GM19023 (cell line): ENCODE results near the gene PEAR1.

Experiments
- ATAC-seq: cut with Tn5 transposase; IDR thresholded peaks from one replicate; pipeline ENCODE4 v1.9.1; 2021; ENCODE audit warnings: mild to moderate bottlenecking, moderate library complexity; ENCODE audit not compliant: unreplicated experiment

PEAR1 gene

GRCh38 chr1:156958247-156958714 lies 64.8 kb downstream of the PEAR1 start:
- no peak for ATAC-seq

GRCh38 chr1:156959414-156959813 lies 65.9 kb downstream of the PEAR1 start:
- ATAC-seq: no peak

DNA sequence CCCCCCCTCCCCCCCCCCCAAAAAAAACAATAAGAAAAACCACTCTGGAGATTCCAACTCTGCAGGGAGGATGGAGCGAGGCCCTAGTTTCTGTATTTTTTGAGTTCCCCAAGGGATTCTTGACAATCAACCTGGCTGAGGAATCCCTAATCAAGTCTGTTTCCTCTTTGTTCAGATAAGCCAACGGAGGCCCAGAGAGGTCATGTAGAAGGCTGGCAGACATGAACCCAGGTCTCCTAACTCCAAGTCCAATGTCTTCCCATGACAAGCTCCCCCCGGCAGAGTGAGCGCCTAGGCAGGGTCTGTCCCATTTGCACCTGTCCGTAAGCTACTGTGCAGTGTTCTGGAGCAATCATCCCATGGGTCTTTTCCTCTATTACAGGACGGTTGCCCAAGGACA lies 66.4 kb downstream of the PEAR1 start:
- no peak for ATAC-seq

DNA sequence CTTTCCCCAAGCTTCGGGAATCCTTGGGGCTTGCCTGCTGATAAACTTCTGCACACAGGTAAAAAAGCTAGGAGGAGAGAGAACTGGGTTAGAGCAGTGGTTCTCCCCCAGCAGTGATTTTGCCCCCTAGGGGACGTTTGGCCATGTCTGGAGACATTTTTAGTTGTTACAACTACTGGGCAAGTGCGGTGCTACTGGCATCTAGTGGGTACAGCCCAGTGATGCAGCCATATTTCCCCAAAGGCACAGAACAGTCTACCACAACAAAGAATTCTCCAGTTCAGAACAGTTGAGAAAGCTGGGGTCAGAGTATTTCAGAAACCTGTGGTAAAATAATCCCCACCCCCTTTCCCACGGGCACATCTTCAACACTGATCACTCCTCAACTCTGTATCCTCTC lies 68.2 kb downstream of the PEAR1 start:
- no peak for ATAC-seq

DNA sequence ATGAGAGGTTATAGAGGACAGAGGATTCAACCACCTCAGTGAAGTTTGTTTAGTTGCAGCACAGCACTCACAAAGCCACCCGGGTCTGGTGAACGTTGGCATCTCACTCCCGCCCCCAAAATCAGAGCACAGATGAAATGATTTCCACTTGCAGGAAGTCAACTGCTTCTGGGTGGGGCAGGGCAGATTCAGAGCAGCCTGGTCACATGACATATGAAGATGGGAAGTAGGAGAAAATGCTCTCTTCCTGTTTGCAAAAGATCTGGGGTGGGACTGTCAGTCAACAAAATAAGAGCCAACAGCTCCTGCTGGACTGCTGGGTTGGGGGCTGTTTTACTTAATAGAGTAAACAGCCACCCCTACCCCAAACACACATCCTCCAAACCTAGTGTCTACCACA lies 70.1 kb downstream of the PEAR1 start:
- no peak for ATAC-seq

DNA sequence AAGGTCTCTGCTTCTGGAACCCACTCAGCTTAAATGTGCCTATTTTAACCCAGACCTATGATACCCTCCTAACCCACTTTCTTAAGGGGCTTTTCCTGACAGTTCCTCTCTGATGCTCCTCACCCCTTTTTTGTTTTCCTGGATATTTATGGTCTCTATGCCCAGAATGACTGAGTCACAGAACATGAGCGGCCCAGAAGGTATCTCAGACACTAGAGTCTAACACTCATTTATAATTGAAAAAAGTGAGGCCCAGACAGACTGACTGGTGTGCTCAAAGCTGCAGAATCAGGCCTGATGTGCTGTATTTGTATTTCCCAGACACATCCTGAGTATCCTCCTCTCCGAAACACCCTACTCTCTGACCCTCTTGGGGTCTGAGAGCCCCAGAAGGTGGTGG lies 70.9 kb downstream of the PEAR1 start:
- no peak for ATAC-seq
